ENCODE data around the gene BCAR3.
"Not testable (repeated sequence)": the region's sequence is repeated elsewhere in the genome, so short reads cannot be mapped to it uniquely, and the experiment has no call there.

The BCAR3 gene

DNA sequence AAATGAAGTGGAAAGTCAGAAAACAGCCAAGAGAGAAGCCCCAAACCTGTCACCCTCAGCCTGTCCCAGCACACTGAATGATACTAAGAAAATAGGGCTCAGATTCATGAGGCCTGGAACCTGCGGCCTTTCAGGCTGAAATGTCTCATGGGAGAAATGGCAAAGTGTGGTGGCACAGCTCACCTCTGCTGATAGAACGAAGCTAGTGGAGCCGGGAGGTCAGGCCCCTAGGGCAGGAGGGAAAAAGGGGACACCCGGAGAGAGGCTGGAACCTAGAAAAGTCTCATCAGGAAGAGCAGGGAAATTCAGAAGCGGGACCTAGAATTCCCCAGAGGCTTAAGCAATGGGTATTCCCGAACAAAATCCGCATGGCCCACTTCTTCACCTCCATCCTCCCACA lies 107.1 kb downstream of the BCAR3 start:
- DNase-seq: no peak

DNA sequence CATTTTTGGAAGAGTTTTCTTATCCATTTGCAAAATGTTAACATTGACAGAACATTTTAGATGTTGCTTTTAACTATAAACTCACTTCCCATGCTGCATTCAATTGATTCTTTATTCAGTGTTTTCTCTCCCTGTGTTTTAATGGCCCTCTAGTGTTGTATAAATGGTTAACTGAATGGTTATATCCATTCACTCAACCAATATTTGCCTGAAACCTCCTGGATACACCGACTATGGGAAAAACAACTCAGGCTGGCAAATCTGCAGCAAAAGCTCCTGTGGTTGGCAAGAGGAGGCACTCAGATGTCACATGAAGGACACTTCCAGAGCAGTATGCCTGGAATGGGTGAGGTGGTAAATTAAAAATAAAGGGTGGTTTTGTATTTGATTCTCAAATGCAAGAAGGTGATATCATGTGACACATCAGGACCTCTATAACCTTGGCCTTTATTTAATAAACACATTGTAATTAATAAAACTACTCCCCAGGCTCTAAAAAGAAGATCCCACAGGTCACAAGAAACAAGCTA lies 107.6 kb downstream of the BCAR3 start:
- DNase-seq: no peak

- no peak for DNase-seq
Observed at GRCh38 chr1:93571623-93572310, 109.9 kb downstream of the BCAR3 start.

DNA sequence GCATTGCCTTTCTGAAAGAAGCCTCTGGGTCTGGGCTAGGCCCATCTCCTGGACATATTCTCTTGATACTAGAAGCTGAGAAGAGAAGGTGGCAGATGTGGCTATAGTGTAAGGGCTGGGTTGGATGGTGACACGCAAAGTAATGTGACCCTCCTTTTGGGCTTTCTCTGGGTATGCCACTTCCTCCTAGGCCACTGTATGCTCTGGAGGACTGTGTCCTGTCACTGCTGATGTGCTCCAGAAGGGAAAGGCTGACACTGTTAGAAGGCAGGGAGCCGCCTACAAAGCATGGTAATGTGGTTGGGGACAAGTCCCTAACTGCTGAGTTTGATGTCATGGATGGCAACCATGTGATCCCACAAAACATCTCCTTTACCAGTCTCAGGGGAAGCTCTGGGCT lies 112.1 kb downstream of the BCAR3 start:
- no peak for DNase-seq

DNA sequence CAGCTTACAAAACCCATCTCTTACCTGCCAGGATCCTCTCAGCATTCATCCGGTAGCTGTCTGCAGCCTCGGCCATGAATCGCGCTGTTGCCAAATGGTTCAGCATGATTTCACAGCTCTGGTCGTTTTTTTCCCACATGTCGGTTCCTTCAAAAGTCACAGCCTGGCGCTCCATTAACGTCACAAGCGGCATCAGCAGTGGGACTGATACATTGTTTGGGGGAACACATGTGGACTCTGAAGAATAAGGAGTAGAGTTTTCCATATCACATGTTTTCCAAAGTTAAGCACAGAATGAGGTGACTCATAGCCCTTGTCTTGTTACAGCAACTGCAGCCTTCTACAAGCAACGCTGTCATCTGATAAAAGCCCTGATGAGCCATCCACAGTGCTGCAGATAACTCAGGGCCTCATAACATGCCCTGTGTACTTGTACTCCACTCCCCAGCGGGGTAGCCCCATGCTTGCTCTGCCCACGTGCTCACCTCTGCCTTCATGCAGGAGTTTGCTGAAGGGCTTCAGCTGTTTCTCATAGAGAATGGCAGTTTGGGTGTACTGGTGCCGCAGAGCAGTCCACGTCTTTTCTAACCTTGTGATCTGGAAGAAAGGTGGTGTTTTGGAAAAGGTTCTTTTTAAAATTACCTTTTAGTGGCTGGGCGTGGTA lies 114.2 kb downstream of the BCAR3 start:
- no peak for DNase-seq

- no peak for DNase-seq
Observed at GRCh38 chr1:93566227-93566626, 115.4 kb downstream of the BCAR3 start.

DNA sequence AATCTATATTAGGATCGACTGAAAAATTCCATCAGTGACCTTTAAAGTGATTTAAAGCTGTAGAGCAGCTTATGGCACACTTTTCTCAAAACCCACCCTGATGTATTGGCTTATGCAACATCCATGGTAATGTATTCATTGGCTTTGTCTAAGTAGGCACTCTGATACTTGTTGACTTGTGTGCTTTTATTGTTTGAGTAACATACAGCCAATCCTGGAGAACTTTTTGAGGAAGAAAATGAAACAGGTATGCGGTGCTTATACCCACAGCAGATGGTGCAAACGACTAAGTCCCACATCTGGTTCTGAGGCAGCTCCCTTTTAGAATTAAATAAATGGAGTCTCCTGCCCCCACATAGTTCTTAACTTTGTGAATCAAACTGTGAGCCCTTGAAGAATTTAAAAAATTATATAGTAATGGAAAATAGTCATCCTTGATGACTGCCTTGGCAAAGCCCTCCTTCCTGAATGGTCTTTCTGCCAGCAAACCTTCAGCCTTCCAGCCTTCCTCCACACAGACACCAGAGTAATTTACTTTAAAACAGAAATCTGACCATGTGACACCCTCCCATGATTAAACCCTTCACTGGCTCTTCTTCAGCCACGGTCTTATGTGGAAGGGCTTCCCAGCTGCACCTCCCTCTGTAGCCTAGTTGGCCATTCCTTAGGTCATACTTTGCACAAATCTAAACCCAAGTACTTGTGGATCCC lies 116.0 kb downstream of the BCAR3 start:
- DNase-seq: no peak

DNA sequence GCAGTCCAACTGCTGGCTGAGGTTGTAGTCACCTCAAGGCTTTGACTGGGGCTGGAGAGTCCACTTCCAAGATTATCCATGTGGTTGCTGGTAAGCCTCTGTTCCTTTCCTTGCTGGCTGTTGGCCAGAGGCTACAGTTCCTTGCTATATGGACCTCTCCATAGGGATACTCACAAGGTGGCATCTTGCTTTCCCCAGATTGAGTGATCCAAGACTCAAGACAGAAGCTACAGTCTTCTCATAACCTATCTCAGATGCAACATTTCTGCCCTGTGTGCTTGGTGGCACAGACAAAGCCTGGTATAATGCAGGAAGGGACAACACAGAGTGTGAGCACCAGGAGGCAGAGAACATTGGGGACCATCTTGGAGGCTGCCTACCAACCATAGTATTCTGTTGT lies 121.9 kb downstream of the BCAR3 start:
- DNase-seq: no peak

- DNase-seq: no peak
Observed at GRCh38 chr1:93559045-93559444, 122.6 kb downstream of the BCAR3 start.

- no peak for DNase-seq
Observed at GRCh38 chr1:93556291-93556690, 125.3 kb downstream of the BCAR3 start.

DNA sequence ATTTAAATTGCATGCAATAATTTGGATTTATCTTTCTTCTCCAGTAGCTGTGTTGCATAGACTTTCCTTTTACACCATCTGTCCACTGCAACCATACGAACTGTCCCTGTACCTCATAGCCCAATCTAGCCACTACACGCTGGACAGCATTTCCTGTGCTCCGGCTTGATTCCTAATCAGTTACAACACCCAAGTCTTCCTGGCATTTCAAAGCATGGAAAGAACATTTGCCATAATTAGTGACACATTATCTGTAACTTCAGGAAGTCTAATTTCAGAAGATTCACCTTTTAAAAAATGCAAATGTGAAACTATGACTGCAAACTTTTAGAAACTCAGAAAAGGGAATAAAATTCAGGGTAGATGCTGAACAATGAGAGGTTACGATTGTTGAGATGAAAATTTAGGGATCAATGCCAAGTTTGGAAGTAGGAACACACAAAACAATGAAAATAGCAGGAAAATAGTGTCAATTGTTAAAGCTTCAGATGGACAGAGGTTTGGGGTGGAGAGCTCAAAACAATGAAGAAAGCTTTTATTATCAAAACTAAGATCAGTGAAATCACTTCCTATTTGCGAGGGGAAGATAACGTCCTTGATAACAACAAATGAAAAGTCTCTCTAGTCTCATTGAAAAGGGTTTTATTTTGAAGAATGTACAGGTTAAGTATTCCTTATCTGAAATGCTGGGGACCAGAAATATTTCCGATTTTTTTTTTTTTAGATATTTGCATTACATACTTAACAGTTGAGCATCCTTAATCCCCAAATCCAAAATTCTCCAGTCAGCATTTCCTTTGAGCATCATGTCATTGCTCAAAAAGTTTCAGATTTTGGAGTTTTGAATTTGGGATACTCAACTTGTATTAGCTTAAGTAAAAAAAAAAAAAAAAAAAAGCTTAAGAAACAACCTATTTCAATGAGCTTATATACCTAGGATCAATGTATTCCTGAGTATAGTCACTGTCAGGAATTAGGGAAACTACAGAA lies 126.5 kb downstream of the BCAR3 start:
- DNase-seq: no peak

GRCh38 chr1:93553886-93554490 lies 127.6 kb downstream of the BCAR3 start:
- DNase-seq: not testable (repeated sequence)

- DNase-seq: no peak
Observed at GRCh38 chr1:93552741-93553455, 128.7 kb downstream of the BCAR3 start.

- DNase-seq: no peak
Observed at GRCh38 chr1:93549811-93550210, 131.8 kb downstream of the BCAR3 start.

GRCh38 chr1:93549131-93549530 lies 132.5 kb downstream of the BCAR3 start:
- no peak for DNase-seq

DNA sequence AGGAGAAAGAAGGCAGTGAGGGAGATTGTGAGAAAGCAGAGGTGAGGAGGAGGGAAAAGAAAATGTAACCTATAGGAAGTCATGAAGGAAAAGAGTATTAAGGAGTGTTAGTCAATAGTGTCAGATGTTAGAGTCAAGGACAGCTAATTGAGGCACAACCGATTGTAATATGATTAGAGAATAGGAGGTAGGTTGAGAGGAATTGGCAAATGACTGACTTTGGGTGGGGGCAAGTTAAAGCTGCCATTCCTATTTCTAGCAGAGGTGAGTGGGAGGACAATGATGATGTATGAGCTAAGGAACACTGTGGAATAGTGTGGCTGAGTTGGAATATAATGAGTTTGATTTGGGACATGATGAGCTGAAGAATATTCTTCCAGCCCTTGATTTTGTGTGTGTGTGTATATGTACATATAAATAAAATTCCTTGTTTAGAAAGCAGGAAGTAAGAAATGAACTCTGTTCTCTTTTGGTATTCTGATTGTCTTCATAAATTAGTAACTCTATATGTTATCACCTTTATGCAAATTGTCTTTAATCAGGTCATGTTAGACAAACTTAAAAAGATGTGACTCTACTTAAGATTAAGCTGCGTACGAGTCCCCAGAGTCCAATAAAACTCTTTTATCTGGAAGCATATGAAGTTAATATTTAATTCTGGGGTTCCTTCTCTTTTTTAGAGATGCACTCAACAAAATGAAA lies 135.3 kb downstream of the BCAR3 start:
- no peak for DNase-seq

DNA sequence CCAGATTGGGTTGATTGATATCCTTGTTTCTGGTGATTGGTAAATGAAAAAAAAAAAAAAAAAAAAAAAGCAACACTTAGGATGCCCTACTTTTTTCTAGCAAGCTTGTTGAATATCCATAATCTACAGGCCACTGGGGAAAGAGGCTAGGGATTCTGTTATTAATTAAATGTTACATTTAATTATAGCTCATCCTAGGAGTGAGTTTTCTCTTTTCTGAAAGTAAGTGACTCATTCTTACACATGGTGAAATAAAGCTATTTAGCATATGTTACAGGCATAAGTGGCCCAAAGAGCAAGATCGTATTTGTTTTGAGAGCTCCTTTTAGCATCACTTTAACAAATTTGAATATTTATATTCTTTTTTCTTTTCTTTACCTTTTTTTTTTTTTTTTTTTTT lies 139.2 kb downstream of the BCAR3 start:
- DNase-seq: no peak

DNA sequence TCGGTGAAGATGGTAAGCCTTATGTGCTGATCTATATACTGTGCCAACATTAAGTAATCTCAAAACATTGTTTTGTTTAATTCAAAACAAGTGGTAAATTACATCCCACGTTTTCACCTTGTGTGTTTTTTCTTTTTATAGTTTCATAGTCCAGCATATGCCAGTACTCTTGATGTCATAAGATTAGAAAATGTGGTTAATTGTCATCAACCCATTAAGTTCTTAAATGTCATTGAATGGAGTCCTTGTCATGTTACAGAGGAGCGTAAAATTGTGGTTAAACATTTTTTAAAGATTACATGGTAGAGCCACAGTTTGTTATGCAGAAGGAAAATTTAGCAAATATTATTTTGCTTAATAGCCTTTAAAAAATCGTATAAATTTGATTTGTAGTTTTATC lies 140.6 kb downstream of the BCAR3 start:
- DNase-seq: no peak

DNA sequence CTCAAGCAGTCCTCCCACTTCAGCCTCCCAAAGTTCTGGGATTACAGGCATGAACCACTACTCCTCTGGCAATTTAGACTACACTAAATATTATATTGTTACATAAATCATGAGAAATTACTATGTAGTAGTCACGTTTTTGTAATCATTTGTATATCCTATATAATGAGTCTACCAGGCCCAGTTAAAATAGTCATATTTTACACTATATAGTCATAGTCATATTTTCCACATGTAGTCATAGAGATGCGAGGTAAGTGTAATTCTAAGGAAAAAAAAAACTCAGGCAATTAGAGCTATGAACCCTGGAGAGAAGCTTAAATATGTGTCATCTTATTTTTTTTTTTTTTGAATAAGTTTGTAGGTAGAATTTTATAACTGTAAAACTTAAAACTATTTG lies 143.7 kb downstream of the BCAR3 start:
- no peak for DNase-seq

DNA sequence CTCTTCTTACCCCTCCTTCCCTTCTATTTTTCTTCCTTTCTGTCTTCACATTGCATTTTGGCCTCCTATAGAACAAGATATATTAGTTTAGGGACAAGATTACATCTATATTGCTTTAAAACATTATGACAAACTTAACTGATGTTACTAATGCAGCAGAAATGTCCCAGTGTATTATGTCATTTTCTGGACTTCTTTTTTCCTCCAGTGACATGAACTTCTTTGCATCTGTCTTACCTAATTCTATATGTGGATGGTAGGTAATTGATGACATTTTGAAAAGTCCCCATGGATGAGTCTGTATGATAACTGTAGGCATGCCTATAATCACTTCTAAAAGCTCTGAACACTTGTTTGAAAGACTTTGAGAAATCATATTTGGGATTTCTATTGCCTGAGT lies 144.2 kb downstream of the BCAR3 start:
- DNase-seq: no peak

GRCh38 chr1:93533677-93534076 lies 148.0 kb downstream of the BCAR3 start:
- no peak for DNase-seq
